ENCODE results near the gene ADAMTS2. TPM values are rescaled to one million over a fixed set of nuclear protein-coding genes. Genes with fewer than 3 reads are reported as not detected.
A peak's percentile ranks its signal among the peaks of the same experiment; 100 is the strongest.

The ADAMTS2 gene
- total RNA-seq, 1 experiment from 2014 or later = 3.9 TPM

DNA sequence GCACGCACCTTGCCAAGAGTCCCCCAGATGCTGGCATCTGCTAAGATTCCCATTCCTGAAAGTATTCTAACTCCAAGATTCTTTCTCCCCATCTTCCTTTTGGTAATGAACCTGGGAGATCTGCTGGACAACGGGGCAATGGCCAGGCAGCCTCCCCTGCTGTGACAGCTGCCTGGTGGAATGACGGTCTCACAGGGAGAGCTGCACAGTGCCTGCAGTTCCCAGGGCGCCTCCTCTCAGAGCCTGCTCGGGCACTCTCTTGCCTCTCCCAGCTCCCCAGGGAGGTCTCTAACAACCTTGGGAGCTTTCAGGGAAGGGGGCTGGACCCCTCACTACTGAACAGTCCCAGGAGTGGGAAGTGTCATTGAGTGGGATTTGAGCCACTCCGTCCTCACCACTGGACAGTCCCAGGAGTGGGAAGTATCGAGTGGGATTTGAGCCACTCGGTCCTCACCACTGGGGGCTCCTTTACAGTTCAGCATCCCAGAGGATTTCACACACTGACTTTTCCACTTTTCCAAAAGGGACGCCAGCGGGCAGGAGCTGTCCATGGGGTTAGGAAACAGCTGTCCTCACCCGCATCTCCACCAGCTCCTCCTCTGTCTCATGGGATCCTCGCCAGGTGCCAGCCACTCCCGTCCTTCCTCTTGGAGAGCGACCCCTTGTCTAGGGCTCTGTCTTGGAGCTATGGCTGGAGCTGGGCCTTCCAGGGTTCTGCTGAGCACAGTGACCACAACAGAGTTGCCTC, 65.7 kb downstream of the ADAMTS2 start:
- no peaks in the 10 kb centered on the region for H4K20me1 ChIP-seq (ENCODE audit: insufficient read depth)
- no peaks in the 10 kb centered on the region for H3K27me3 ChIP-seq (ENCODE audit: insufficient read depth, low read length)
- ChIA-PET RAD21 (ENCODE audit: low non-redundant PET in 1 of 2, low total read pairs in 2 of 2, uncharacterized antibody in 2 of 2, unreplicated experiment in 2 of 2) (no interaction called here), POLR2A (no interaction called here), CTCF (no interaction called here)
- H2AFZ ChIP-seq (ENCODE audit: low read depth, low read length, poor library complexity, severe bottlenecking) = no peak overlapping the region
- no peaks in the 10 kb centered on the region for H3K36me3 ChIP-seq (ENCODE audit: control insufficient read depth in 1 of 2, insufficient read depth in 2 of 2, low read length in 2 of 2)
- H3K4me3 ChIP-seq (replicated peaks in 1 of 2; ENCODE audit: low read depth in 1 of 2, low read length in 2 of 2) = no peak overlapping the region
- no peak overlapping the region for H3K27ac ChIP-seq (ENCODE audit: low read depth, low read length)
- no peaks in the 10 kb centered on the region for H3K9me2 ChIP-seq (ENCODE audit: insufficient read depth)
- H3K4me2 ChIP-seq (ENCODE audit: low read length) = no peak overlapping the region
- H3K4me1 ChIP-seq (ENCODE audit: control insufficient read depth in 1 of 2, insufficient read depth in 2 of 2, low read length in 2 of 2) = peaks cover 0 to 13% of the 10 kb centered on the region in 2 experiments; a peak in 2 of 4 replicates
- H3K79me2 ChIP-seq (ENCODE audit: insufficient read depth, low read length) = no peaks in the 10 kb centered on the region
- intact Hi-C loops (cut with micrococcal nuclease) = no loop called here
- ATAC-seq (peak; percentile 16; the same call in 1 of the 2 replicates), DNase-seq (ENCODE audit: low read depth, low spot score) (no peak)
- no peaks in the 10 kb centered on the region for H3K9me3 ChIP-seq (ENCODE audit: control insufficient read depth in 1 of 2, insufficient read depth in 1 of 2, low read depth in 1 of 2, low read length in 2 of 2)
- BruUV-seq (replicated peaks) = no TSS peak
- TF ChIP-seq SP1 (IDR thresholded peaks at IDR 0.05; ENCODE audit: low read depth) (no peak), ZFX (IDR thresholded peaks at IDR 0.05) (no peak), RAD21 (IDR thresholded peaks at IDR 0.05; ENCODE audit: low read depth) (no peak), ELF1 (IDR thresholded peaks at IDR 0.05; ENCODE audit: borderline replicate concordance, low read depth) (no peak), ZNF274 (IDR thresholded peaks at IDR 0.05; ENCODE audit: low read depth, low read length) (no peak), CEBPB (IDR thresholded peaks at IDR 0.05; ENCODE audit: low read depth) (no peak)
- TF ChIP-seq, protein P1, sequence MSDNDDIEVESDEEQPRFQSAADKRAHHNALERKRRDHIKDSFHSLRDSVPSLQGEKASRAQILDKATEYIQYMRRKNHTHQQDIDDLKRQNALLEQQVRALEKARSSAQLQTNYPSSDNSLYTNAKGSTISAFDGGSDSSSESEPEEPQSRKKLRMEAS (IDR thresholded peaks at IDR 0.05) = no peak
- H3K9ac ChIP-seq (ENCODE audit: low read length) = no peak overlapping the region

DNA sequence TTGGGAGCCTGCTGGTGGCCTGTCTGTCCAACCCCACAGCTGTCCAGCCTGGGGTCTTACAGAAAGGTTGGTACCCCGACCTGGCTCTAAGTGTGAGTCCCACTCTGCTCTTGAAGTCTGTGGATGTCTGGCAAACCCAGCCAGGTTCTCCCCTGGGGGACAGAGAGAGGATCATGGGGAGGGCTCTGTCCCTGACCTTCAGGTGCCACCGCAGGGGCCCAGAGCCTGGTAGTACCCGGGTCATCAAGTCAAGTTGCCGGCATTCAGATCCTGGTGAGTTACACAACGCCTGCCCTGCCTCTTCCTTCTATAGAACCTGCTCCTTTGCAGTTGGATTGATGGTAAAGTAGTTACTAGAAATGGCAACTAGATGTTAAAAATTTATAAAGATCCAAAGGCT, 66.7 kb downstream of the ADAMTS2 start:
- no peaks in the 10 kb centered on the region for H3K36me3 ChIP-seq (ENCODE audit: control insufficient read depth in 1 of 2, insufficient read depth in 2 of 2, low read length in 2 of 2)
- ChIA-PET RAD21 (ENCODE audit: low non-redundant PET in 1 of 2, low total read pairs in 2 of 2, uncharacterized antibody in 2 of 2, unreplicated experiment in 2 of 2) (no interaction called here), POLR2A (no interaction called here), CTCF (no interaction called here)
- ATAC-seq (no peak; the same call in 1 of the 2 replicates), DNase-seq (ENCODE audit: low read depth, low spot score) (no peak)
- no peak overlapping the region for H3K27ac ChIP-seq (ENCODE audit: low read depth, low read length)
- no peaks in the 10 kb centered on the region for H3K9me2 ChIP-seq (ENCODE audit: insufficient read depth)
- no peak overlapping the region for H3K9ac ChIP-seq (ENCODE audit: low read length)
- no TSS peak for BruUV-seq (replicated peaks)
- no peak overlapping the region for H3K4me2 ChIP-seq (ENCODE audit: low read length)
- no peak overlapping the region for H2AFZ ChIP-seq (ENCODE audit: low read depth, low read length, poor library complexity, severe bottlenecking)
- H3K27me3 ChIP-seq (ENCODE audit: insufficient read depth, low read length) = no peaks in the 10 kb centered on the region
- peaks cover 0 to 13% of the 10 kb centered on the region in 2 experiments; a peak in 2 of 4 replicates for H3K4me1 ChIP-seq (ENCODE audit: control insufficient read depth in 1 of 2, insufficient read depth in 2 of 2, low read length in 2 of 2)
- intact Hi-C loops (cut with micrococcal nuclease) = no loop called here
- H3K4me3 ChIP-seq (replicated peaks in 1 of 2; ENCODE audit: low read depth in 1 of 2, low read length in 2 of 2) = no peak overlapping the region
- H3K79me2 ChIP-seq (ENCODE audit: insufficient read depth, low read length) = no peaks in the 10 kb centered on the region
- no peaks in the 10 kb centered on the region for H4K20me1 ChIP-seq (ENCODE audit: insufficient read depth)
- H3K9me3 ChIP-seq (ENCODE audit: control insufficient read depth in 1 of 2, insufficient read depth in 1 of 2, low read depth in 1 of 2, low read length in 2 of 2) = no peaks in the 10 kb centered on the region
- TF ChIP-seq, protein P2, sequence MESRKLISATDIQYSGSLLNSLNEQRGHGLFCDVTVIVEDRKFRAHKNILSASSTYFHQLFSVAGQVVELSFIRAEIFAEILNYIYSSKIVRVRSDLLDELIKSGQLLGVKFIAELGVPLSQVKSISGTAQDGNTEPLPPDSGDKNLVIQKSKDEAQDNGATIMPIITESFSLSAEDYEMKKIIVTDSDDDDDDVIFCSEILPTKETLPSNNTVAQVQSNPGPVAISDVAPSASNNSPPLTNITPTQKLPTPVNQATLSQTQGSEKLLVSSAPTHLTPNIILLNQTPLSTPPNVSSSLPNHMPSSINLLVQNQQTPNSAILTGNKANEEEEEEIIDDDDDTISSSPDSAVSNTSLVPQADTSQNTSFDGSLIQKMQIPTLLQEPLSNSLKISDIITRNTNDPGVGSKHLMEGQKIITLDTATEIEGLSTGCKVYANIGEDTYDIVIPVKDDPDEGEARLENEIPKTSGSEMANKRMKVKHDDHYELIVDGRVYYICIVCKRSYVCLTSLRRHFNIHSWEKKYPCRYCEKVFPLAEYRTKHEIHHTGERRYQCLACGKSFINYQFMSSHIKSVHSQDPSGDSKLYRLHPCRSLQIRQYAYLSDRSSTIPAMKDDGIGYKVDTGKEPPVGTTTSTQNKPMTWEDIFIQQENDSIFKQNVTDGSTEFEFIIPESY (IDR thresholded peaks at IDR 0.05; ENCODE audit: extremely low read depth, insufficient replicate concordance, low read length) = no peak
- TF ChIP-seq FOSL1 (IDR thresholded peaks at IDR 0.05; ENCODE audit: low read depth) (no peak), EZH2phosphoT487 (IDR thresholded peaks at IDR 0.05; ENCODE audit: borderline replicate concordance) (no peak), RAD21 (IDR thresholded peaks at IDR 0.05; ENCODE audit: low read depth) (no peak), JUND (IDR thresholded peaks at IDR 0.05) (no peak), CEBPB (IDR thresholded peaks at IDR 0.05; ENCODE audit: low read depth) (no peak), EZH2 (IDR thresholded peaks at IDR 0.05) (no peak), EGR1 (IDR thresholded peaks at IDR 0.05; ENCODE audit: low read depth) (no peak), SRF (IDR thresholded peaks at IDR 0.05; ENCODE audit: low read depth) (no peak), TCF7L2 (IDR thresholded peaks at IDR 0.05; ENCODE audit: borderline replicate concordance, extremely low read depth, insufficient read depth, insufficient read length) (no peak), SP1 (IDR thresholded peaks at IDR 0.05; ENCODE audit: low read depth) (no peak)
- TF ChIP-seq, protein P3, sequence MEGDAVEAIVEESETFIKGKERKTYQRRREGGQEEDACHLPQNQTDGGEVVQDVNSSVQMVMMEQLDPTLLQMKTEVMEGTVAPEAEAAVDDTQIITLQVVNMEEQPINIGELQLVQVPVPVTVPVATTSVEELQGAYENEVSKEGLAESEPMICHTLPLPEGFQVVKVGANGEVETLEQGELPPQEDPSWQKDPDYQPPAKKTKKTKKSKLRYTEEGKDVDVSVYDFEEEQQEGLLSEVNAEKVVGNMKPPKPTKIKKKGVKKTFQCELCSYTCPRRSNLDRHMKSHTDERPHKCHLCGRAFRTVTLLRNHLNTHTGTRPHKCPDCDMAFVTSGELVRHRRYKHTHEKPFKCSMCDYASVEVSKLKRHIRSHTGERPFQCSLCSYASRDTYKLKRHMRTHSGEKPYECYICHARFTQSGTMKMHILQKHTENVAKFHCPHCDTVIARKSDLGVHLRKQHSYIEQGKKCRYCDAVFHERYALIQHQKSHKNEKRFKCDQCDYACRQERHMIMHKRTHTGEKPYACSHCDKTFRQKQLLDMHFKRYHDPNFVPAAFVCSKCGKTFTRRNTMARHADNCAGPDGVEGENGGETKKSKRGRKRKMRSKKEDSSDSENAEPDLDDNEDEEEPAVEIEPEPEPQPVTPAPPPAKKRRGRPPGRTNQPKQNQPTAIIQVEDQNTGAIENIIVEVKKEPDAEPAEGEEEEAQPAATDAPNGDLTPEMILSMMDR (IDR thresholded peaks at IDR 0.05 in 2 of 3, conservative IDR thresholded peaks at IDR 0.05 in 1 of 3; ENCODE audit: borderline replicate concordance in 1 of 3, insufficient read depth in 1 of 3, low read depth in 2 of 3, low read length in 2 of 3) = no peak

All from HCT116 (cell line).